ENCODE results near the gene STARD10. TPM values are rescaled to one million over a fixed set of nuclear protein-coding genes. Genes with fewer than 3 reads are reported as not detected.

Gene STARD10
- total RNA-seq, 1 donor from 2014 or later, result 38.4 TPM

DNA sequence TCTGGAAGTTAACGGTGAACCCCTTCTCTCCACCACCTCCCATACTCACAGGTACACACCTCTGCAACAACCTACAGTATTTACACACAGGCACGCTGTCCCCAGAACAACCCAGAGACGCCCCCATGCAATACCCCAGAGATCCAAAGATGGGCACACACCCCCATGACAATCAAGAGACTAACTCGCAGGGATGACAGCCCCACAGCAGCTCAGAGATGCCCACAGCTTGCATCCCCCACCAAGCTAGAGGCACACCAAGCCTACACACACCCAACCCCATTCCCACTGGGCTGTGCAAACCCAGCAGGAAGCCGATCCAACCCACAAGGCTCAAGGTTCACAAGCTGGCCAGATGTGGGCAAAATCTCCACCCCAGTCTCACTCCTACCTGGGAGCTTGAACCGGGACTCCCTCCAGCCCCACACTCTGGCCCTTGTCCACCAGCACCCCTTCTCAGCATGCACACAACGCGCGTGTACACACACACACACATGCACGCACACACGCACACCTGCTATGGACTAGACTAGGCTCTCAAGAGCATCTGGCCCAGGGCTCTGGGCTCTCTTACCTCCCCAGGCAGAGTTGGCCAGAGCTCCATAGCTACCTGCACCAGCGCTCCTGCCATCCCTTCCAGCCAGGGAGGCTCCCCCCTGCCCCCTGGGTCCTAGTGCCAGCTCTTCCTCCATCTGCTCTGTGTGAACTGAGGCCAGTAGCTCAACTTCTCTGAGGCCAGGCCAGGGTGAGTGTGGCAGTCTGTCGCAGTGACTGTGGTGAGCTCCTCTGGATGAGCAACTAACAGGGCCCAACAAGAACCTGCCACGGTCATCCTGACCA is 11.5 kb downstream of the STARD10 start:
- no peak for TF ChIP-seq EZH2 (IDR thresholded peaks at IDR 0.05; ENCODE audit: insufficient read depth, low read length)
- TF ChIP-seq, protein P1, sequence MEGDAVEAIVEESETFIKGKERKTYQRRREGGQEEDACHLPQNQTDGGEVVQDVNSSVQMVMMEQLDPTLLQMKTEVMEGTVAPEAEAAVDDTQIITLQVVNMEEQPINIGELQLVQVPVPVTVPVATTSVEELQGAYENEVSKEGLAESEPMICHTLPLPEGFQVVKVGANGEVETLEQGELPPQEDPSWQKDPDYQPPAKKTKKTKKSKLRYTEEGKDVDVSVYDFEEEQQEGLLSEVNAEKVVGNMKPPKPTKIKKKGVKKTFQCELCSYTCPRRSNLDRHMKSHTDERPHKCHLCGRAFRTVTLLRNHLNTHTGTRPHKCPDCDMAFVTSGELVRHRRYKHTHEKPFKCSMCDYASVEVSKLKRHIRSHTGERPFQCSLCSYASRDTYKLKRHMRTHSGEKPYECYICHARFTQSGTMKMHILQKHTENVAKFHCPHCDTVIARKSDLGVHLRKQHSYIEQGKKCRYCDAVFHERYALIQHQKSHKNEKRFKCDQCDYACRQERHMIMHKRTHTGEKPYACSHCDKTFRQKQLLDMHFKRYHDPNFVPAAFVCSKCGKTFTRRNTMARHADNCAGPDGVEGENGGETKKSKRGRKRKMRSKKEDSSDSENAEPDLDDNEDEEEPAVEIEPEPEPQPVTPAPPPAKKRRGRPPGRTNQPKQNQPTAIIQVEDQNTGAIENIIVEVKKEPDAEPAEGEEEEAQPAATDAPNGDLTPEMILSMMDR (IDR thresholded peaks at IDR 0.05; ENCODE audit: insufficient read depth, low read depth, low read length), result no peak
- Mint-ChIP-seq H3K4me1 (ENCODE audit: low read depth, unreplicated experiment) (peaks cover 12% of the 10 kb centered on the region), H3K27me3 (ENCODE audit: low read depth, unreplicated experiment) (peaks cover 5% of the 10 kb centered on the region), H3K27ac (ENCODE audit: unreplicated experiment) (no peak overlapping the region), H3K36me3 (ENCODE audit: low read depth, unreplicated experiment) (peaks cover 3% of the 10 kb centered on the region), H3K9me3 (ENCODE audit: unreplicated experiment) (no peaks in the 10 kb centered on the region), H3K4me3 (ENCODE audit: unreplicated experiment) (peak overlapping the region; percentile 83)
- DNase-seq (ENCODE audit: low read depth) (no peak), FAIRE-seq (no peak)
- H4K20me1 ChIP-seq (ENCODE audit: insufficient read depth, low read length), result peaks cover 8% of the 10 kb centered on the region
- peak overlapping the region; percentile 73 for H3K4me2 ChIP-seq (ENCODE audit: low read length)
- no peak overlapping the region for H2AFZ ChIP-seq (ENCODE audit: low read depth, low read length)
- H3K4me1 ChIP-seq (ENCODE audit: insufficient read depth, low read length), result no peaks in the 10 kb centered on the region
- H3K79me2 ChIP-seq (ENCODE audit: insufficient read depth, low read length), result no peaks in the 10 kb centered on the region
- H3K4me3 ChIP-seq (ENCODE audit: insufficient read depth, low read depth, low read length), result peak overlapping the region; percentile 10
- H3K27ac ChIP-seq (ENCODE audit: low read depth, low read length), result no peak overlapping the region
- H3K27me3 ChIP-seq (ENCODE audit: insufficient read depth, low read length), result no peaks in the 10 kb centered on the region
- no peak overlapping the region for H3K9ac ChIP-seq (ENCODE audit: low read length)
- no peaks in the 10 kb centered on the region for H3K36me3 ChIP-seq (ENCODE audit: insufficient read depth, low read length)
- H3K9me3 ChIP-seq (ENCODE audit: insufficient read depth, low read depth, low read length), result no peaks in the 10 kb centered on the region

DNA sequence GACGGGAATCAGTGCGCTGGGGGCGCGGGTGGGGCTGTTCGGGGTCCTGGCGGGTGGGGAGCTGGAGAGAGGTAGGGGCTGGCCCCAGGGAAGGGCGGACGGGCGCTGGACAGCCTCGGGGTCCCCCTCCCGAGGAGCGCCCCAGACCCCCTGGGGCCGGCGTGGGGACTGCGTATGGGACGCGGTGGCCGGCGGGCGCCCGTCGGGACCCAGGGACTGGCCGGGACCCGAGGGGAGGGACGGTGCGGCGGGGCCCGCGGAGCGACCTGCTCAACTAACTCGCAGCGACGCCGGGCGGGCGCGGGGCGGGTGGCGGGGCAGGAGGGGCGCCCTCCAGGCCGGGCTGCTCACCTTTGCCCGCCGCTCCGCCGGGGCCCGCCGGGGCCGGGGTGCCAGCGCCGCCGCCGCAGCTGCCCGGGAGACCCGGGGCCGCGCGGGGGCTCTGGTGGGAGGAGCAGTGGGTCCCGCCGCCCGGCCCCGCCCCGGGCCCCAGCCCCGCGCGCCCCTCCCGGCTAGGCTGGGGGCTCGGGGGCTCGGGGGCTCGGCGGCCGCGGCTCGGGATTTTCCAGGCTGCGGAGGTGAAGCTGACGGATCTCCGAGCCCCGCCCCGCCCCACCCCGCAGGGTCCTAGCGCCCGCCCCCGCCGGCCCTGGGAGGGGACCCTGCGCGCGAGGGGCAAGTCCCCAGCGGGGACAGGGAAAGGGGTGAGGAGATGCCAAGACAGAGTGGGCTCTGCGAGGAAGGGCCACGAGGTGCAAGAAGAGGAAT is 12.3 kb downstream of the STARD10 start:
- no peaks in the 10 kb centered on the region for H3K9me3 ChIP-seq (ENCODE audit: insufficient read depth, low read depth, low read length)
- Mint-ChIP-seq H3K27ac (ENCODE audit: unreplicated experiment) (no peak overlapping the region), H3K4me3 (ENCODE audit: unreplicated experiment) (peak overlapping the region; percentile 83), H3K27me3 (ENCODE audit: low read depth, unreplicated experiment) (peaks cover 5% of the 10 kb centered on the region), H3K36me3 (ENCODE audit: low read depth, unreplicated experiment) (peaks cover 5% of the 10 kb centered on the region), H3K4me1 (ENCODE audit: low read depth, unreplicated experiment) (peaks cover 12% of the 10 kb centered on the region), H3K9me3 (ENCODE audit: unreplicated experiment) (no peaks in the 10 kb centered on the region)
- H3K27me3 ChIP-seq (ENCODE audit: insufficient read depth, low read length), result no peaks in the 10 kb centered on the region
- FAIRE-seq, result no peak
- TF ChIP-seq, protein P1 (IDR thresholded peaks at IDR 0.05; ENCODE audit: insufficient read depth, low read depth, low read length), result no peak
- TF ChIP-seq EZH2 (IDR thresholded peaks at IDR 0.05; ENCODE audit: insufficient read depth, low read length), result no peak
- H2AFZ ChIP-seq (ENCODE audit: low read depth, low read length), result peak overlapping the region; percentile 32
- no peaks in the 10 kb centered on the region for H3K36me3 ChIP-seq (ENCODE audit: insufficient read depth, low read length)
- no peak for DNase-seq (ENCODE audit: low read depth)
- H3K4me1 ChIP-seq (ENCODE audit: insufficient read depth, low read length), result no peaks in the 10 kb centered on the region
- H3K4me2 ChIP-seq (ENCODE audit: low read length), result peak overlapping the region; percentile 79
- H4K20me1 ChIP-seq (ENCODE audit: insufficient read depth, low read length), result peaks cover 8% of the 10 kb centered on the region
- H3K27ac ChIP-seq (ENCODE audit: low read depth, low read length), result no peak overlapping the region
- H3K4me3 ChIP-seq (ENCODE audit: insufficient read depth, low read depth, low read length), result peak overlapping the region; percentile 29
- H3K79me2 ChIP-seq (ENCODE audit: insufficient read depth, low read length), result no peaks in the 10 kb centered on the region
- peak overlapping the region; percentile 33 for H3K9ac ChIP-seq (ENCODE audit: low read length)

All from astrocyte (in vitro differentiated cells and primary cell).